Measurements from ENCODE around the gene USE1.
A peak's percentile ranks its signal among the peaks of the same experiment; 100 is the strongest.

Gene USE1

GRCh38 chr19:17266975-17267788 lies 52.0 kb downstream of the USE1 start, which contains the start of gene BABAM1:
Gene BABAM1, plus strand, starts transcription at chr19:17267443. Its CDS starts 1,364 bp downstream, at chr19:17268807.
- peak; percentile 99 for DNase-seq (ENCODE audit: low read depth)
- no peak for TF ChIP-seq CTCF (IDR thresholded peaks at IDR 0.05; ENCODE audit: low read depth, low read length)
- TF ChIP-seq MYC (IDR thresholded peaks at IDR 0.05; ENCODE audit: low read depth, low read length), result peak; percentile 49
- TF ChIP-seq POLR2A (IDR thresholded peaks at IDR 0.05; ENCODE audit: extremely low read depth, insufficient read length), result peak; percentile 67
- TF ChIP-seq, protein P1, sequence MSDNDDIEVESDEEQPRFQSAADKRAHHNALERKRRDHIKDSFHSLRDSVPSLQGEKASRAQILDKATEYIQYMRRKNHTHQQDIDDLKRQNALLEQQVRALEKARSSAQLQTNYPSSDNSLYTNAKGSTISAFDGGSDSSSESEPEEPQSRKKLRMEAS (IDR thresholded peaks at IDR 0.05; ENCODE audit: low read depth, low read length), result peak; percentile 65
- peak within 1 kb of the TSS; percentile 88 for H3K4me3 ChIP-seq (ENCODE audit: low read depth, low read length)

DNA sequence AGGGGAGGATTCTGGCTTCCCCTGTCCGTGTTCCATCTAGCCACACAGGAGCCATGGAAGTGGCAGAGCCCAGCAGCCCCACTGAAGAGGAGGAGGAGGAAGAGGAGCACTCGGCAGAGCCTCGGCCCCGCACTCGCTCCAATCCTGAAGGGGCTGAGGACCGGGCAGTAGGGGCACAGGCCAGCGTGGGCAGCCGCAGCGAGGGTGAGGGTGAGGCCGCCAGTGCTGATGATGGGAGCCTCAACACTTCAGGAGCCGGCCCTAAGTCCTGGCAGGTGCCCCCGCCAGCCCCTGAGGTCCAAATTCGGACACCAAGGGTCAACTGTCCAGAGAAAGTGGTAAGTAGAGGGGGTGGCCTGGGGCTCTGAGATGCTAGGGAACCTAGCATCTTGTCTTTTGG lies 53.6 kb downstream of the USE1 start:
- DNase-seq (ENCODE audit: low read depth), result no peak
- TF ChIP-seq CTCF (IDR thresholded peaks at IDR 0.05; ENCODE audit: low read depth, low read length), result no peak
- no peak for TF ChIP-seq POLR2A (IDR thresholded peaks at IDR 0.05; ENCODE audit: extremely low read depth, insufficient read length)
- TF ChIP-seq, protein P1 (IDR thresholded peaks at IDR 0.05; ENCODE audit: low read depth, low read length), result no peak
- TF ChIP-seq MYC (IDR thresholded peaks at IDR 0.05; ENCODE audit: low read depth, low read length), result no peak
- peak overlapping the region; percentile 16 for H3K4me3 ChIP-seq (ENCODE audit: low read depth, low read length)

All from NB4 (cell line).